Subcutaneous abdominal adipose tissue (tissue), 5 donors: ENCODE data around the gene MRPL33.
"Not testable (repeated sequence)": the region's sequence is repeated elsewhere in the genome, so short reads cannot be mapped to it uniquely, and the experiment has no call there.

Experiments
- H3K27ac ChIP-seq: one replicate; pipeline ENCODE4 v1.7.0; 2013; ENCODE audit warnings: low read depth, mild to moderate bottlenecking, inconsistent platforms, low read length, moderate library complexity
- H3K27me3 ChIP-seq, 5 donors: one replicate each; pipeline ENCODE4 v1.7.0; 2013; ENCODE audit warnings: low read length in 5 of 5, inconsistent platforms in 1 of 5; ENCODE audit not compliant: control insufficient read depth in 5 of 5, insufficient read depth in 4 of 5
- H3K36me3 ChIP-seq, 5 donors: one replicate each; pipeline ENCODE4 v1.7.0; 2013; ENCODE audit warnings: low read length in 5 of 5; ENCODE audit not compliant: control insufficient read depth in 5 of 5, insufficient read depth in 5 of 5
- H3K4me1 ChIP-seq, 5 donors: one replicate each; pipeline ENCODE4 v1.7.0; 2013; ENCODE audit warnings: low read length in 5 of 5, mild to moderate bottlenecking in 3 of 5, moderate library complexity in 1 of 5; ENCODE audit not compliant: control insufficient read depth in 5 of 5, insufficient read depth in 5 of 5
- H3K4me3 ChIP-seq, 5 donors: one replicate each; pipeline ENCODE4 v1.7.0; 2013; ENCODE audit warnings: low read length in 5 of 5, low read depth in 1 of 5
- H3K9ac ChIP-seq, 5 donors: one replicate each; pipeline ENCODE4 v1.7.0; 2013; ENCODE audit warnings: low read length in 5 of 5, mild to moderate bottlenecking in 4 of 5, moderate library complexity in 3 of 5
- H3K9me3 ChIP-seq, 5 donors: one replicate each; pipeline ENCODE4 v1.7.0; 2013; ENCODE audit warnings: low read length in 5 of 5; ENCODE audit not compliant: control insufficient read depth in 5 of 5
- donor health status: healthy.
- donor health status: healthy.
- donor health status: healthy.
- donor health status: healthy.
- donor health status: healthy.

MRPL33 gene

DNA sequence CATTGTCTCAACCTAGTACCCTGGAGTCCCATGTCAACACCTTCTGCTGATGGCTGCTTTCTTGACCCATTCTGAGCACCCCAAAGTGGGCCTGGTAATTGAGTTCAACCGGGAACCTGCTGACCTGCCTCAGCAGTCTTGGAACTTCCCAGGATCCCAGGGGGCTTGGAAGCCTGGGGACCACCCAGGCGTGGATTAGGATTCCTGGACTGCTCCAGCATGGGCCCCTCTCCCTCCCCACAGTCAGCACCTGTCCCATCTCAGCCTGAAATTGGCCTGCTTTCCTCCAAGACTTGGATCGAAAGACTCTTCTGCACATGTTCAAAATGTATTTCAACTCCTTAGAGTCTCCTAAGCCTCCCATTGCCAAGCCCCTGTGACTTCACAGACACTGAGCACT lies 15.4 kb upstream of the MRPL33 start:
- Histone ChIP-seq H3K9me3 (no peaks in the 10 kb centered on the region), H3K27me3 (peaks cover 0 to 3% (median 0%) of the 10 kb centered on the region in 5 donors), H3K4me1 (peaks cover 0 to 8% (median 5%) of the 10 kb centered on the region in 5 donors), H3K27ac (no peak overlapping the region), H3K4me3 (no peak overlapping the region), H3K9ac (no peak overlapping the region), H3K36me3 (no peaks in the 10 kb centered on the region)

DNA sequence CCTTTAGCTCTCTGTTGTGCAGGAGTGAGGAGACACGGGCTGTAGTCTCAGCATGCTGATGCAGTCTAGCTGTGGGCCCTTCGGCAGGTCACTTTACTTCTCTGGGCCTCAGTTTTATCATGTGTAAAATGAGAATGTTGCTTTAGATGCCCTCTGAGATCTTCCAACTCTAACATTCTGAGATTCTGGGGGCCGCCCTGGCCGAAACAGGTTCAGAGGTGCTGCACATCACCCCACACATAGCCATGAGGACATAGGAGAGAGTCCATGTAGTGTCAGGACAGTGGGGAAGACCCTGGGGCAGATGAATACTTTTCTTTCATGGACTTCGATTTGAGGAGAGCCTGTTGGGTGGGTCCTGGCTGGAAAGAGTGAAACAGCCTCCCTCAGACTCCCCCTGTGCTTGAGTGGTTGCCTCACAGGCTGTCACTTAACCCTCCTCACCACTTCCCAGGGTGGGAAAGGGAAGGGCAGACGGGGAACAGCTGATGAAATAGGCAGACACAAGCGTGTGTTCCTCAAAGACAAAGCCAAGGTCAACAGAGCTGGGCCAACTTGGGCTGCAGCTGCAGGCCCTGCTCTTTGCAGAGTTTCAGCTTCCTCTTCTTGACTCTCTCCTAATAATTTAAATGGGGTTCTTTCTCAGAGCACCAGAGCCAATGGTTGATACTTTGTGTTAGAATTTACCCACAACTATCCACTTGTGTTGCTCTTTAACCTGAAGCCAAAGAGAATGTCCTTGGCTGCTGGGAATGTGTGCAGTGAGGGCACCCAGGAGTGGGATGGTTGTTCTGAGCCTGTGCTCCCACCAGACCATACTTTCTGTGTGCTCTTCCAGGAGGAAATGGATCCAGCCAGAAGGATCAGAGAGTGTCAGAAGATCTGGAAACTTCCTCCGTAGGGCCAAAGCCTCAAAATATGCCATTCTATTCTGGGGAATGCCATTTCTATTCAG lies 14.7 kb upstream of the MRPL33 start:
- Histone ChIP-seq H3K4me1 (peaks cover 0 to 8% (median 5%) of the 10 kb centered on the region in 5 donors), H3K36me3 (no peaks in the 10 kb centered on the region), H3K9ac (no peak overlapping the region), H3K9me3 (no peaks in the 10 kb centered on the region), H3K4me3 (no peak overlapping the region), H3K27me3 (no peaks in the 10 kb centered on the region), H3K27ac (no peak overlapping the region)

DNA sequence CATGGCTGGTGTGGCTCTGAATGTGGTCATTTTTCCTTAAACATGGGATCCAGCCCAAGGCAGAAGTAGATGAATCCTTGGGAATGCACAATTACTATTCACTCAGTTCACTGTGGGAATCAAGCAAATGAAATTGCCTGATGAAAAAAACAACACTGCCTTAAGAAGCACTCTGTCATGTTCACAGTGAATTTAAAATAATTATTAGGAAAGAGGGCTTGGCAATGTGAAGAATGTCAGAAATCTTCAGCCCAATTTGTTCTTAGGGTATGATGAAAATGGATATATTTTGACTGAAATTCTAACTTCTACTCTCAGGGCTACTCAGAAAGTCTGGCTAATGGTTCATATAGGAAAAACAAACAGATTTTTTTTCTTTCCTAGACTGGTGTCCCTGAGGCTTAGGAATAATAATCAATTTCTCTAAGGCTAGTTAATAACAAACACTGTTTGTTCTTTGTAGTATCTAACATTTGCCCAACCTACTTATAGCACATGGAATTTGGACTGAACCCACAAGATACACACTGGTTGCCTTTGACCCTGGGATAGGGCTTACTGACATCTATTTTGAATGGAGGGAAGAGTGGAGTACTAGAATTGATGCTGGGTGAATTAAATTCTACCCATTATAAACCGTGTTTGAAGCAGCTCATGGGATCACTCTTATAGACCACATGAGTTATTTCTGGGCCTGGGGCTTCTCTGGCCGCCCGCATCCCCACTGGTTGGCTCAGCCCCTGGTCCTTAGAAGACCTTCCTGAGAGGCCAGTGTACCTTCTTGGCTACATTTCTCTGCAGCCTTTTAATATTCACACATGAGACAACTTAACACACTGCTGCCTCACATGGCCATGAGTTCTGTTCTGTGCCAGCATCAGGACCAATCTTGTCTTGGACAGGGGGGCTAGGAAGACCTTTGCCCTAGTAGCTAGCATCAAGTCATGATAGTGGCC lies 8.3 kb upstream of the MRPL33 start:
- no peak overlapping the region for H3K9ac ChIP-seq
- no peak overlapping the region for H3K27ac ChIP-seq
- peaks cover 0 to 4% (median 2%) of the 10 kb centered on the region in 5 donors for H3K27me3 ChIP-seq
- no peaks in the 10 kb centered on the region for H3K36me3 ChIP-seq
- H3K4me1 ChIP-seq = peaks cover 0 to 11% (median 9%) of the 10 kb centered on the region in 5 donors
- H3K4me3 ChIP-seq = no peak overlapping the region
- H3K9me3 ChIP-seq = no peaks in the 10 kb centered on the region

DNA sequence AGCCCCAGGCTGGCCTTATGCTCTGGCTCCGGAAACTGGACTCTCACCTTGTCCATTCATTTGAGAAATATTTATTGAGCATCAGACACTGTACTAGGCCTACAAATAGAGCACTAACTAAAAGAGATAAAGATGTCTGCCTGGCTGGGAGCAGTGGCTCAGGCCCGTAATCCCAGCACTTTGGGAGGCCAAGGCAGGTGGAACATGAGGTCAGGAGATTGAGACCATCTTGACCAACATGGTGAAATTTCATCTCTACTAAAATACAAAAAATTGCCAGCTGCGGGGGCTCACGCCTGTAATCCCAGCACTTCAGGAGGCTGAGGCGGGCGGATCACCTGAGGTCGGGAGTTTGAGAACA lies 7.6 kb upstream of the MRPL33 start:
- H3K9ac ChIP-seq = no peak overlapping the region
- no peaks in the 10 kb centered on the region for H3K9me3 ChIP-seq
- H3K27me3 ChIP-seq = peaks cover 0 to 4% (median 2%) of the 10 kb centered on the region in 5 donors
- H3K36me3 ChIP-seq = no peaks in the 10 kb centered on the region
- H3K27ac ChIP-seq = no peak overlapping the region
- peaks cover 0 to 11% (median 9%) of the 10 kb centered on the region in 5 donors for H3K4me1 ChIP-seq
- no peak overlapping the region for H3K4me3 ChIP-seq

DNA sequence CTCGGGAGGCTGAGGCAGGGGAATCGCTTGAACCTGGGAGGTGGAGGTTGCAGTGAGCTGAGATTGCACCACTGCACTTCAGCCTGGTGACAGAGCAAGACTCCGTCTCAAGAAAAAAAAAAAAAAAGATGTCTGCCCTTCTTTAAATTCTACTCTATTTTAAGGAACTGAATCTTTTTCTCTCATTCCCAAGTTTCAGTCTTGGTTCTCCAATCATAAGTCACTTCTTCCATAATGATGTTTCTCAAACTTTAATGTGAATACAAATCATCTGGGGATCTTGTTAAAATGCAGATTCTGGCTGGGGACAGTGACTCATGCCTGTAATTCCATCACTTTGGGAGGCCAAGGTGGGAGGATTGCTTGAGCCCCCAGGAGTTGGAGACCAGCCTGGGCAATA lies 7.0 kb upstream of the MRPL33 start:
- H3K9ac ChIP-seq, H3K9me3 ChIP-seq, H3K27ac ChIP-seq, H3K27me3 ChIP-seq, H3K4me3 ChIP-seq, H3K36me3 ChIP-seq: not testable (repeated sequence)
- peaks cover 0 to 11% (median 9%) of the 10 kb centered on the region in 5 donors for H3K4me1 ChIP-seq

DNA sequence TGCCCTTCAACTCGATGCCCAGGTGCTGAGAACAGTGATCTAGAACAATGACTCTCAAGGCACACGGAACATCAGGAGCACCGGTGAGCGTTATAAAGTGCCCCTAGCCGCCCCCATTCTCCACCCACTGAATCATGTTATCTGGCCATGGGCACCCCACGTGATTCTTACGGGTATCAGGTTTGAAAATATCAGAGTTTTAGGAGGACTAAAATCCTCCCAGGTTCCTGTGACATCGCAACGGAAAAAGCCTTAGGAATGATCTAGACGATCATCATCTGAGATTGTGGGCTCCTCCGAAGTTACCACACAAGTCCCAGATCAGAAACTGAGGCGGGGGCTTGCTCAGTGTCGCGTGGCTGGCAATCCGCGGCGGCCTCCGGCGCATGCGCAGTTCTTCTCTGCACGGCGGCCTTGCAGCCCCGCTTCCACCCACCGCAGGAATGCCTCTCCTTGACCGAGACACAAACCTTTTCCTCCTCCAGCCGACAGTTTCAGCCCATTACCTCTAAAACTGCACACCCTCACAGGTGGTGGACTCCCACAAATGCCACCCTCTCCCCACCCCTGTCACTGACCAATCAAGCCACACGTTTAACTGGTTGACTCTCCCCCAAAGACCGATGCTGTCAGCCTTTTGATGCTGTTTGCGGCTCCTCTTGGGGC lies 5.8 kb upstream of the MRPL33 start:
- H3K4me1 ChIP-seq = peaks cover 0 to 11% (median 9%) of the 10 kb centered on the region in 5 donors
- H3K4me3 ChIP-seq = peak overlapping the region; percentile 39 to 70 (median 60)
- H3K9me3 ChIP-seq = no peaks in the 10 kb centered on the region
- no peak overlapping the region for H3K27ac ChIP-seq
- no peaks in the 10 kb centered on the region for H3K36me3 ChIP-seq
- peaks cover 0 to 4% (median 2%) of the 10 kb centered on the region in 5 donors for H3K27me3 ChIP-seq
- H3K9ac ChIP-seq = peak overlapping the region in 4 of 5 donors; percentile 2 to 66 (median 36)

DNA sequence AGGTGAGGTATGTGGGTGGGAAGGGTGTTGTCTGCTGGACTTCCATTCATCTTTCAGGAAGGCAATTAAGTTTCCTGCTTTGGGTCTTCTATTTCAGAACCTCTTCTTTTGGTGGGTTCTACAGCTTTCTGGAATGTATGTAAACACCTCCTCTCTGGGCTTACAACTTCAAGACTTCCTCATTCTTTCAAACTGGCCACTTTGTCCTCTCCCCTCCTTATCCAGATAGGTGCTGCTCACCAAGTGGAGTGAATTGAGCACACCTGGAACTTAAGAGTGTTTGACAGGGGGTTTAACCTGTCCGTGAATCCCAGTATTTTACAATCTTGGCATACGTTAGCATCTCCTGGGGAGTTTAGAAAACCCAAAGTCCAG lies 5.2 kb upstream of the MRPL33 start:
- Histone ChIP-seq H3K4me3 (peak overlapping the region; percentile 39 to 70 (median 60)), H3K27me3 (peaks cover 0 to 4% (median 2%) of the 10 kb centered on the region in 5 donors), H3K4me1 (peaks cover 0 to 16% (median 14%) of the 10 kb centered on the region in 5 donors), H3K36me3 (no peaks in the 10 kb centered on the region), H3K27ac (no peak overlapping the region), H3K9ac (peak overlapping the region in 1 of 5 donors; percentile 66), H3K9me3 (no peaks in the 10 kb centered on the region)

DNA sequence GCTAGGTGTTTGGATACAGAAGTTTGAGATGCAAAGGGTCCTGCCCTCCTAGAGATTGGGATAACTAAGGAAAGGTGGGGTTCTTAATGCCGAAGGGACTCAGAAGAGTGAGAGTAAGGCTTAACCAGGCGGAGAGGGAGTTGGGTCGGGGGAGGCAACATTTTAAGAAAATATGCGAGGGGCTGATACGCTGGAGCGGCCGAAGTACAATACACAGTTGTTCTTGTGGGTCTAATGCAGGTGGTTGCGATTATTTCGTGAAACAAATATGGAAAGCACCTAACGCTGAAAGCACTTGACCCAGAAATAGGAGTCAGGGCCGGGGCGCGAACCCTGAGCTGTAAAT lies 344 bp upstream of the MRPL33 start:
- Histone ChIP-seq H3K36me3 (peaks cover 5 to 11% (median 8%) of the 10 kb centered on the region in 5 donors), H3K27me3 (peaks cover 0 to 4% (median 0%) of the 10 kb centered on the region in 5 donors), H3K4me3 (peak overlapping the region; percentile 92 to 100 (median 94)), H3K9ac (peak overlapping the region in 4 of 5 donors; percentile 85 to 96 (median 92)), H3K9me3 (no peaks in the 10 kb centered on the region), H3K27ac (peak overlapping the region; percentile 83), H3K4me1 (peaks cover 0 to 28% (median 27%) of the 10 kb centered on the region in 5 donors)

DNA sequence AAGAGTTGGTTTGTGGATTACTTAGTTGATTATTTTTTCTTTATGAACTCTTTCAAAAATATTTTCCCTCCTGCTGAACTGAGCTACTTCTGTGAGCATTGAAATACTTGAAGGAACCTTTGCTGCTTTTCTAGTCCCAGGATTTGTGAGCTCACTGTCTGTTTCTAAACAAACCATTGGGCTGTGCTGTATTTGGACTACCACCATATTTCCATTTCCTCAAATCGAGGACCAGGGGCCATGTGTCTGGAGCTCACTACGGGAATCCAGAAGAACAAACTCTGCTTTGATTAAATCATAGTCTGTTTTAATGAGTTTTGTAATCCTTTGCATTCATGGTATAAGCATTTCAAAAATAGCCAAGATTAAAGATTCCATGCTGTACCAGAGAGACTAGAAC lies 1.3 kb downstream of the MRPL33 start:
- Histone ChIP-seq H3K4me1 (peaks cover 0 to 27% (median 26%) of the 10 kb centered on the region in 5 donors), H3K36me3 (peaks cover 8 to 11% (median 10%) of the 10 kb centered on the region in 5 donors), H3K9ac (peak overlapping the region in 2 of 5 donors; percentile 20 to 21), H3K4me3 (peak overlapping the region in 3 of 5 donors; percentile 92 to 100 (median 94)), H3K27ac (no peak overlapping the region), H3K9me3 (no peaks in the 10 kb centered on the region), H3K27me3 (peaks cover 0 to 4% (median 0%) of the 10 kb centered on the region in 5 donors)
